Heart left ventricle (tissue), 13 donors: Measurements from ENCODE around the gene TOPAZ1.

Experiments
- POLR2A ChIP-seq, 2 donors: fragments of 450-650 bp; IDR thresholded peaks; one replicate each; pipeline ENCODE4 v1.6.1; 2017; ENCODE audit warnings: antibody characterized with exemption in 2 of 2, mild to moderate bottlenecking in 2 of 2, moderate library complexity in 2 of 2
- TF ChIP-seq, protein P1 (sequence below), 12 donors: fragments of 200-600 bp; sonication (generic) in 4 of 12; IDR thresholded peaks; one replicate each; pipeline versions ENCODE4 v1.5.0 to v1.8.0; 2018 to 2022; ENCODE audit warnings: antibody characterized with exemption in 12 of 12, mild to moderate bottlenecking in 5 of 12
- donor health status: ischemic (EF 13 %, LVEDD 7.1; RV severe dilation, severe dysfunction).
- donor health status: DM: no; HTN: yes; CAD: no.
- donor health status: DM: no; HTN: no; CAD: no.
- donor health status: ischemic (EF 25% LVEDD 6.9; RV normal size, moderate dysfunction).
- donor health status: ischemic (EF 25% LVEDD 5.7; RV mildly dilated, moderate dysfunction).
- donor health status: ischemic (EF 35%, LVEDD 5.7; RV mildly dilated, moderate dysfunction).
- donor health status: nonischemic (EF 11% LVEDD 7.7; RV severe dilation, severe dysfunction).
- donor health status: DM: yes; HTN: yes; CAD: no.
- donor health status: PGD.
- donor health status: ischemic (EF 29% LVEDD 5.4; RV normal size, mild dysfunction).
- donor health status: nonischemic (EF 23%, LVEDD 6.1; RV moderate dilation, normal function).

DNA sequence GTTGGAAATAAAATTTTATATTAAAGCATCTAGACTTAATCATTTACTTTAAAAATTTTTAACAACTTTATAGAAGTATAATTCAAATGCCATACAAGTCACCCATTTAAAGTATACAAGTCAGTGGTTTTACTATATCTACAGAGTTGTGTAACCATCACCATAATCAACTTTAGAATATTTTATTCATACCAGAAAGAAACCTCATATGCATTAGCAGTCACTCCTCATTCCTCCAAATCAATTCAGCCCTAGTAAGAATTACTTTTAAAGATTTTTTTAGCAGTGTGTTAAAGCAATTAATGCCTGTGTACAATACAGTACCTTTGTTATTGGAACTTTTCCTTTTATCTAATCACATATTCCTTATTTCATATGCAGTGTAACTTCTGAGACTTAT is 82.9 kb downstream of the TOPAZ1 start:
- TF ChIP-seq, protein P1, sequence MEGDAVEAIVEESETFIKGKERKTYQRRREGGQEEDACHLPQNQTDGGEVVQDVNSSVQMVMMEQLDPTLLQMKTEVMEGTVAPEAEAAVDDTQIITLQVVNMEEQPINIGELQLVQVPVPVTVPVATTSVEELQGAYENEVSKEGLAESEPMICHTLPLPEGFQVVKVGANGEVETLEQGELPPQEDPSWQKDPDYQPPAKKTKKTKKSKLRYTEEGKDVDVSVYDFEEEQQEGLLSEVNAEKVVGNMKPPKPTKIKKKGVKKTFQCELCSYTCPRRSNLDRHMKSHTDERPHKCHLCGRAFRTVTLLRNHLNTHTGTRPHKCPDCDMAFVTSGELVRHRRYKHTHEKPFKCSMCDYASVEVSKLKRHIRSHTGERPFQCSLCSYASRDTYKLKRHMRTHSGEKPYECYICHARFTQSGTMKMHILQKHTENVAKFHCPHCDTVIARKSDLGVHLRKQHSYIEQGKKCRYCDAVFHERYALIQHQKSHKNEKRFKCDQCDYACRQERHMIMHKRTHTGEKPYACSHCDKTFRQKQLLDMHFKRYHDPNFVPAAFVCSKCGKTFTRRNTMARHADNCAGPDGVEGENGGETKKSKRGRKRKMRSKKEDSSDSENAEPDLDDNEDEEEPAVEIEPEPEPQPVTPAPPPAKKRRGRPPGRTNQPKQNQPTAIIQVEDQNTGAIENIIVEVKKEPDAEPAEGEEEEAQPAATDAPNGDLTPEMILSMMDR (IDR thresholded peaks at IDR 0.05), result no peak
- no peak for TF ChIP-seq POLR2A (IDR thresholded peaks at IDR 0.05)
